ENCODE results near the gene RPL10. TPM values are rescaled to one million over a fixed set of nuclear protein-coding genes. Genes with fewer than 3 reads are reported as not detected.
"Not testable (repeated sequence)": the region's sequence is repeated elsewhere in the genome, so short reads cannot be mapped to it uniquely, and the experiment has no call there.

RPL10 gene
- total RNA-seq, 2 donors from 2014 or later: 2,221 to 4,479 TPM

- Histone ChIP-seq H3K9me3 (no peaks in the 10 kb centered on the region), H3K4me3 (peak overlapping the region; percentile 91), H3K27ac (peak overlapping the region; percentile 98), H3K27me3 (replicated peaks; ENCODE audit: insufficient read depth) (no peaks in the 10 kb centered on the region), H3K4me1 (ENCODE audit: control insufficient read depth in 1 of 2, low read depth in 2 of 2) (peaks cover 6 to 20% of the 10 kb centered on the region in 2 donors), H3K36me3 (peaks cover 18% of the 10 kb centered on the region)
- DNase-seq (ENCODE audit: low spot score) (no peak), ATAC-seq (ENCODE audit: insufficient number of reproducible peaks, low FRiP score, low read depth) (peak; percentile 41)
- TF ChIP-seq CTCF (IDR thresholded peaks at IDR 0.05): no peak
Observed at GRCh38 chrX:154396973-154397887, 947 bp upstream of the RPL10 start.

- no peak for ATAC-seq (ENCODE audit: insufficient number of reproducible peaks, low FRiP score, low read depth)
- no peaks in the 10 kb centered on the region for H3K9me3 ChIP-seq
- peaks cover 6 to 20% of the 10 kb centered on the region in 2 donors for H3K4me1 ChIP-seq (ENCODE audit: control insufficient read depth in 1 of 2, low read depth in 2 of 2)
- TF ChIP-seq CTCF (IDR thresholded peaks at IDR 0.05): peak; percentile 80
- peaks cover 18% of the 10 kb centered on the region for H3K36me3 ChIP-seq
- peak; percentile 48 for DNase-seq (ENCODE audit: low spot score)
- H3K27me3 ChIP-seq (replicated peaks; ENCODE audit: insufficient read depth): no peaks in the 10 kb centered on the region
- H3K27ac ChIP-seq: peak overlapping the region; percentile 98
- H3K4me3 ChIP-seq: peak overlapping the region; percentile 91
Observed at GRCh38 chrX:154398668-154399526, 720 bp downstream of the RPL10 start.

- H3K27me3 ChIP-seq (replicated peaks; ENCODE audit: insufficient read depth): no peaks in the 10 kb centered on the region
- no peaks in the 10 kb centered on the region for H3K9me3 ChIP-seq
- DNase-seq (ENCODE audit: low spot score) (no peak), ATAC-seq (ENCODE audit: insufficient number of reproducible peaks, low FRiP score, low read depth) (no peak)
- H3K36me3 ChIP-seq: peaks cover 18% of the 10 kb centered on the region
- no peak for TF ChIP-seq CTCF (IDR thresholded peaks at IDR 0.05)
- peak overlapping the region; percentile 98 for H3K27ac ChIP-seq
- H3K4me1 ChIP-seq (ENCODE audit: control insufficient read depth in 1 of 2, low read depth in 2 of 2): peaks cover 6 to 20% of the 10 kb centered on the region in 2 donors
- peak overlapping the region; percentile 91 for H3K4me3 ChIP-seq
Observed at GRCh38 chrX:154399527-154400368, 1.6 kb downstream of the RPL10 start.

GRCh38 chrX:154400369-154400817 lies 2.2 kb downstream of the RPL10 start:
- peak overlapping the region; percentile 91 for H3K4me3 ChIP-seq
- H3K27ac ChIP-seq: not testable (repeated sequence)

More at GRCh38 chrX:154400369-154400817, 2.2 kb downstream of the RPL10 start:
- peaks cover 6 to 20% of the 10 kb centered on the region in 2 donors for H3K4me1 ChIP-seq (ENCODE audit: control insufficient read depth in 1 of 2, low read depth in 2 of 2)
- peaks cover 18% of the 10 kb centered on the region for H3K36me3 ChIP-seq
- not testable (repeated sequence) for H3K27me3 ChIP-seq (replicated peaks; ENCODE audit: insufficient read depth); H3K9me3 ChIP-seq; DNase-seq (ENCODE audit: low spot score); ATAC-seq (ENCODE audit: insufficient number of reproducible peaks, low FRiP score, low read depth)
